OCI-M2 (cell line): ENCODE measurements around the gene NELFB.

Experiments
- DNase-seq: peaks from one replicate; lab custom pipeline; 2025; ENCODE audit not compliant: unreplicated experiment; lab: John Stamatoyannopoulos, UW

Gene NELFB

GRCh38 chr9:137223078-137223970 is 31.8 kb upstream of the NELFB start:
- peak; percentile 82 for DNase-seq

GRCh38 chr9:137224830-137225694 is 30.1 kb upstream of the NELFB start, which contains the start of gene CYSRT1:
CYSRT1 (plus strand) TSS chr9:137225174; CDS start chr9:137225622, 448 bp downstream.
- no peak for DNase-seq

- no peak for DNase-seq
Measured at GRCh38 chr9:137225699-137226331, 29.3 kb upstream of the NELFB start.

- no peak for DNase-seq
Measured at GRCh38 chr9:137226338-137227053, 28.6 kb upstream of the NELFB start.

GRCh38 chr9:137227054-137227852 is 27.9 kb upstream of the NELFB start, which contains the start of gene RNF224:
RNF224 (plus strand) TSS chr9:137227502; CDS start chr9:137228336, 834 bp downstream.
- peak; percentile 22 for DNase-seq

GRCh38 chr9:137227853-137228505 is 27.1 kb upstream of the NELFB start:
- DNase-seq = no peak

- DNase-seq = no peak
Measured at GRCh38 chr9:137228506-137228967, 26.6 kb upstream of the NELFB start.

- no peak for DNase-seq
Measured at GRCh38 chr9:137228968-137229896, 25.9 kb upstream of the NELFB start.

GRCh38 chr9:137229903-137230704 is 25.0 kb upstream of the NELFB start:
- no peak for DNase-seq

GRCh38 chr9:137230705-137231371 is 24.3 kb upstream of the NELFB start, which contains the start of gene SLC34A3:
SLC34A3 (plus strand) TSS chr9:137230901; CDS start chr9:137231703, 802 bp downstream.
- DNase-seq = no peak

GRCh38 chr9:137231372-137232039 is 23.6 kb upstream of the NELFB start:
- no peak for DNase-seq

- no peak for DNase-seq
Measured at GRCh38 chr9:137232101-137232500, 23.0 kb upstream of the NELFB start.

GRCh38 chr9:137232510-137232909 is 22.6 kb upstream of the NELFB start:
- DNase-seq = no peak

- DNase-seq = no peak
Measured at GRCh38 chr9:137233143-137233980, 21.8 kb upstream of the NELFB start.

- DNase-seq = no peak
Measured at GRCh38 chr9:137234055-137234697, 21.0 kb upstream of the NELFB start.
